H9 (cell line): Measurements from ENCODE around the gene MREG. TPM values are rescaled to one million over a fixed set of nuclear protein-coding genes. Genes with fewer than 3 reads are reported as not detected.

Experiments
- DNase-seq: peaks from one replicate; pipeline ENCODE4 v3.0.0-alpha.2; 2017
- H2AFZ ChIP-seq: one replicate; pipeline ENCODE4 v1.6.1; 2013; ENCODE audit warnings: mild to moderate bottlenecking, low read length, control low read depth, moderate library complexity
- H2AK5ac ChIP-seq: 2 replicates; pipeline ENCODE4 v1.6.1; 2013; ENCODE audit warnings: low read length, control low read depth, mixed read lengths; ENCODE audit not compliant: insufficient read length
- H2BK120ac ChIP-seq: one replicate; pipeline ENCODE4 v1.6.1; 2013; ENCODE audit warnings: low read depth, mild to moderate bottlenecking, low read length, control low read depth, inconsistent platforms; ENCODE audit not compliant: poor library complexity, severe bottlenecking
- H2BK12ac ChIP-seq: 2 replicates; pipeline ENCODE4 v1.6.1; 2013; ENCODE audit warnings: low read length, control low read depth, mixed read lengths, low read depth; ENCODE audit not compliant: insufficient read length
- H2BK15ac ChIP-seq: 2 replicates; pipeline ENCODE4 v1.6.1; 2013; ENCODE audit warnings: low read depth, low read length, control low read depth
- H2BK20ac ChIP-seq: one replicate; pipeline ENCODE4 v1.6.1; 2013; ENCODE audit warnings: low read depth, mild to moderate bottlenecking, low read length, control low read depth, inconsistent platforms; ENCODE audit not compliant: poor library complexity, severe bottlenecking
- H2BK5ac ChIP-seq: 2 replicates; pipeline ENCODE4 v1.6.1; 2013; ENCODE audit warnings: low read length, control low read depth, mixed read lengths; ENCODE audit not compliant: insufficient read length
- H3K14ac ChIP-seq: 2 replicates; pipeline ENCODE4 v1.6.1; 2013; ENCODE audit warnings: low read length, control low read depth; ENCODE audit not compliant: insufficient read depth
- H3K18ac ChIP-seq: 2 replicates; pipeline ENCODE4 v1.6.1; 2013; ENCODE audit warnings: low read depth, mild to moderate bottlenecking, mixed read lengths, low read length, control low read depth; ENCODE audit not compliant: insufficient read length
- H3K23ac ChIP-seq: 2 replicates; pipeline ENCODE4 v1.6.1; 2013; ENCODE audit warnings: low read length, control low read depth, mixed read lengths, low read depth; ENCODE audit not compliant: insufficient read length
- H3K23me2 ChIP-seq: 2 replicates; pipeline ENCODE4 v1.6.1; 2013; ENCODE audit warnings: low read depth, mild to moderate bottlenecking, mixed read lengths, low read length, control low read depth; ENCODE audit not compliant: insufficient read length, poor library complexity, severe bottlenecking
- H3K27ac ChIP-seq: 2 replicates; pipeline ENCODE4 v1.5.1; 2013; ENCODE audit warnings: low read length, control low read depth, mixed read lengths, low read depth; ENCODE audit not compliant: insufficient read length
- H3K27me3 ChIP-seq: 2 replicates; pipeline ENCODE4 v1.6.1; 2013; ENCODE audit warnings: low read length, control low read depth, inconsistent platforms; ENCODE audit not compliant: insufficient read depth
- H3K4ac ChIP-seq: 2 replicates; pipeline ENCODE4 v1.6.1; 2013; ENCODE audit warnings: low read depth, mild to moderate bottlenecking, control low read depth, inconsistent platforms, low read length, moderate library complexity
- H3K4me1 ChIP-seq: 2 replicates; pipeline ENCODE4 v1.6.1; 2013; ENCODE audit warnings: low read length, control low read depth, inconsistent platforms; ENCODE audit not compliant: insufficient read depth
- H3K4me2 ChIP-seq: 2 replicates; pipeline ENCODE4 v1.6.1; 2013; ENCODE audit warnings: low read length, control low read depth, mixed read lengths; ENCODE audit not compliant: insufficient read length, insufficient read depth
- H3K56ac ChIP-seq: 2 replicates; pipeline ENCODE4 v1.6.1; 2013; ENCODE audit warnings: low read depth, mild to moderate bottlenecking, mixed read lengths, low read length, control low read depth; ENCODE audit not compliant: insufficient read length
- H3K79me1 ChIP-seq: 2 replicates; pipeline ENCODE4 v1.6.1; 2013; ENCODE audit warnings: low read depth, mild to moderate bottlenecking, moderate library complexity, low read length, control low read depth, inconsistent platforms; ENCODE audit not compliant: insufficient read depth, poor library complexity, severe bottlenecking
- H3K79me2 ChIP-seq: 2 replicates; pipeline ENCODE4 v1.6.1; 2013; ENCODE audit warnings: low read length, control low read depth, inconsistent platforms; ENCODE audit not compliant: insufficient read depth
- H3K9ac ChIP-seq: 2 replicates; pipeline ENCODE4 v1.6.1; 2013; ENCODE audit warnings: low read length, control low read depth, mixed read lengths; ENCODE audit not compliant: insufficient read length; ENCODE audit errors: extremely low read depth
- H3K9me3 ChIP-seq: one replicate; pipeline ENCODE4 v1.6.1; 2013; ENCODE audit warnings: low read depth, low read length, inconsistent platforms; ENCODE audit not compliant: control insufficient read depth
- H3T11ph ChIP-seq: one replicate; pipeline ENCODE4 v1.6.1; 2013; ENCODE audit warnings: mild to moderate bottlenecking, low read length, control low read depth, inconsistent platforms
- H4K20me1 ChIP-seq: one replicate; pipeline ENCODE4 v1.6.1; 2013; ENCODE audit not compliant: control insufficient read depth, insufficient read length, insufficient read depth
- H4K5ac ChIP-seq: 2 replicates; pipeline ENCODE4 v1.6.1; 2013; ENCODE audit warnings: low read depth, mild to moderate bottlenecking, mixed read lengths, low read length, control low read depth; ENCODE audit not compliant: insufficient read length
- H4K8ac ChIP-seq: replicated peaks from 2 replicates; pipeline ENCODE4 v1.6.1; 2013; ENCODE audit warnings: low read length, control low read depth, mixed read lengths, low read depth; ENCODE audit not compliant: insufficient read length
- H4K91ac ChIP-seq: 2 replicates; pipeline ENCODE4 v1.6.1; 2013; ENCODE audit warnings: low read depth, mild to moderate bottlenecking, moderate library complexity, mixed read lengths, low read length, control low read depth; ENCODE audit not compliant: insufficient read length
- H3K27ac Mint-ChIP-seq, 3 experiments: 2 replicates in 2 of 3; 3 replicates in 1 of 3; pipeline ENCODE4 v1.8.0; 2020 to 2021; ENCODE audit warnings: mixed read lengths in 3 of 3, mild to moderate bottlenecking in 1 of 3, moderate library complexity in 1 of 3
- H3K27me3 Mint-ChIP-seq: 2 replicates; pipeline ENCODE4 v1.8.0; 2021; ENCODE audit warnings: low read depth, mild to moderate bottlenecking, moderate library complexity, mixed read lengths
- H3K36me3 Mint-ChIP-seq, 3 experiments: 2 replicates in 2 of 3; 3 replicates in 1 of 3; pipeline ENCODE4 v1.8.0; 2020 to 2021; ENCODE audit warnings: low read depth in 3 of 3, mixed read lengths in 3 of 3; ENCODE audit not compliant: insufficient read depth in 1 of 3
- H3K4me1 Mint-ChIP-seq, 2 experiments: 2 replicates each; pipeline ENCODE4 v1.8.0; 2020; ENCODE audit warnings: mixed read lengths in 2 of 2
- H3K4me3 Mint-ChIP-seq, 2 experiments: 2 replicates in 1 of 2; 3 replicates in 1 of 2; pipeline ENCODE4 v1.8.0; 2020 to 2021; ENCODE audit warnings: mild to moderate bottlenecking in 2 of 2, mixed read lengths in 2 of 2, moderate library complexity in 1 of 2
- H3K9me3 Mint-ChIP-seq, 2 experiments: 2 replicates in 1 of 2; 3 replicates in 1 of 2; pipeline ENCODE4 v1.8.0; 2020; ENCODE audit warnings: mild to moderate bottlenecking in 2 of 2, mixed read lengths in 2 of 2, moderate library complexity in 1 of 2
- WGBS: extraction: QIAGEN DNeasy Blood & Tissue Kit; methylation state at CpG from one replicate; pipeline ENCODE4 v1.1.7; 2013; ENCODE audit warnings: missing lambda C conversion rate, low lambda C conversion rate, mixed read lengths; ENCODE audit not compliant: insufficient read length; ENCODE audit errors: extremely low coverage; 5-methylcytosine and 5-hydroxymethylcytosine counted together
- total RNA-seq: library from RNA; stranded (reverse); gene quantifications from 2 replicates; pipeline ENCODE4 v1.2.1, GENCODE V29; 2021
- TF ChIP-seq, protein P1 (sequence below): fragments of 200-600 bp; sonication (generic); conservative IDR thresholded peaks from 3 replicates; pipeline ENCODE4 v1.8.0; 2021; ENCODE audit warnings: antibody characterized with exemption, mild to moderate bottlenecking

The MREG gene
- total RNA-seq, 1 experiment from 2014 or later, result 21.8 TPM

DNA sequence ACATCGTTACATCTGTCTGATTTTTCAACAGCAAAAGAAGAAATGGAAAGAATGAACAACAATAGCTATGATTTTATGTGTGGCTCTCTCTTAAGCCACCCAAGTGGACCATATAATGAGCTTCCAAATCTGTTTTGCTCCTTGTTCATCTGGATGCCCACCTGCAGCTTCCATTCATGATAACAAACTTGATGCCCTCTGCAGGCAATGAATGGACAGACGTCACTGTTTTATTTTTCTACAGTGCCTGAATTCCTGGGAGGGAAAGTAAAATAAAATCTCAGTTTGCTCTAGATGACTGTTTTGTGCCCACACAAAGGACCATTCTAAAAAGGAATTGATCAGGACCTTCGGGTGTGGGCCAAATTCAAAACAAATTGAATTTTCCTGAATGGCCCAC is 5.0 kb downstream of the MREG start:
- Mint-ChIP-seq H3K27ac (no peak overlapping the region; a peak in 1 of 7 replicates), H3K4me3 (no peak overlapping the region), H3K36me3 (peaks cover 0 to 9% (median 2%) of the 10 kb centered on the region in 3 experiments; a peak in 4 of 7 replicates), H3K9me3 (no peaks in the 10 kb centered on the region), H3K4me1 (peaks cover 33 to 40% of the 10 kb centered on the region in 2 experiments), H3K27me3 (no peaks in the 10 kb centered on the region)
- no peak overlapping the region for H4K8ac ChIP-seq
- H4K20me1 ChIP-seq, result no peaks in the 10 kb centered on the region
- no peak overlapping the region for H2BK15ac ChIP-seq
- no peak overlapping the region for H2BK12ac ChIP-seq
- no peak overlapping the region for H2BK120ac ChIP-seq
- no CpG with 5 or more reads among the region's 3 CpGs for WGBS
- no peak for DNase-seq
- H3K9me3 ChIP-seq, result no peaks in the 10 kb centered on the region
- TF ChIP-seq, protein P1, sequence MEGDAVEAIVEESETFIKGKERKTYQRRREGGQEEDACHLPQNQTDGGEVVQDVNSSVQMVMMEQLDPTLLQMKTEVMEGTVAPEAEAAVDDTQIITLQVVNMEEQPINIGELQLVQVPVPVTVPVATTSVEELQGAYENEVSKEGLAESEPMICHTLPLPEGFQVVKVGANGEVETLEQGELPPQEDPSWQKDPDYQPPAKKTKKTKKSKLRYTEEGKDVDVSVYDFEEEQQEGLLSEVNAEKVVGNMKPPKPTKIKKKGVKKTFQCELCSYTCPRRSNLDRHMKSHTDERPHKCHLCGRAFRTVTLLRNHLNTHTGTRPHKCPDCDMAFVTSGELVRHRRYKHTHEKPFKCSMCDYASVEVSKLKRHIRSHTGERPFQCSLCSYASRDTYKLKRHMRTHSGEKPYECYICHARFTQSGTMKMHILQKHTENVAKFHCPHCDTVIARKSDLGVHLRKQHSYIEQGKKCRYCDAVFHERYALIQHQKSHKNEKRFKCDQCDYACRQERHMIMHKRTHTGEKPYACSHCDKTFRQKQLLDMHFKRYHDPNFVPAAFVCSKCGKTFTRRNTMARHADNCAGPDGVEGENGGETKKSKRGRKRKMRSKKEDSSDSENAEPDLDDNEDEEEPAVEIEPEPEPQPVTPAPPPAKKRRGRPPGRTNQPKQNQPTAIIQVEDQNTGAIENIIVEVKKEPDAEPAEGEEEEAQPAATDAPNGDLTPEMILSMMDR, result 0 out of 3 replicates have a peak, but pooled peaks have one; percentile 12
- H3K27me3 ChIP-seq, result no peaks in the 10 kb centered on the region
- H3K79me1 ChIP-seq, result no peaks in the 10 kb centered on the region
- H3T11ph ChIP-seq, result no peak overlapping the region
- H2AK5ac ChIP-seq, result no peak overlapping the region
- H3K14ac ChIP-seq, result no peak overlapping the region
- no peak overlapping the region for H3K27ac ChIP-seq
- H3K4ac ChIP-seq, result no peak overlapping the region
- peaks cover 10% of the 10 kb centered on the region; the same call in 1 of the 2 replicates for H3K4me1 ChIP-seq
- H3K4me2 ChIP-seq, result no peak overlapping the region
- peaks cover 18% of the 10 kb centered on the region; the same call in 1 of the 2 replicates for H3K79me2 ChIP-seq
- H3K23me2 ChIP-seq, result peaks cover 6% of the 10 kb centered on the region
- no peak overlapping the region for H4K5ac ChIP-seq
- no peak overlapping the region for H4K91ac ChIP-seq
- no peak overlapping the region for H2AFZ ChIP-seq
- H3K56ac ChIP-seq, result no peak overlapping the region
- H2BK20ac ChIP-seq, result no peak overlapping the region
- H3K18ac ChIP-seq, result no peak overlapping the region
- H3K23ac ChIP-seq, result no peak overlapping the region
- no peak overlapping the region for H3K9ac ChIP-seq
- no peak overlapping the region for H2BK5ac ChIP-seq
